Activated CD4-positive, alpha-beta T cell treated with anti-CD3 and anti-CD28 coated beads, Interleukin-2, amount 50 U/mL, for 24 hours (primary cell): Measurements from ENCODE around the gene CHRNE.

Experiments used
- DNase-seq, 2 donors: peaks; one replicate each; pipeline ENCODE4 v3.0.0-alpha.2; 2020; ENCODE audit warnings: low read depth in 1 of 2, low spot score in 1 of 2

The CHRNE gene

DNA sequence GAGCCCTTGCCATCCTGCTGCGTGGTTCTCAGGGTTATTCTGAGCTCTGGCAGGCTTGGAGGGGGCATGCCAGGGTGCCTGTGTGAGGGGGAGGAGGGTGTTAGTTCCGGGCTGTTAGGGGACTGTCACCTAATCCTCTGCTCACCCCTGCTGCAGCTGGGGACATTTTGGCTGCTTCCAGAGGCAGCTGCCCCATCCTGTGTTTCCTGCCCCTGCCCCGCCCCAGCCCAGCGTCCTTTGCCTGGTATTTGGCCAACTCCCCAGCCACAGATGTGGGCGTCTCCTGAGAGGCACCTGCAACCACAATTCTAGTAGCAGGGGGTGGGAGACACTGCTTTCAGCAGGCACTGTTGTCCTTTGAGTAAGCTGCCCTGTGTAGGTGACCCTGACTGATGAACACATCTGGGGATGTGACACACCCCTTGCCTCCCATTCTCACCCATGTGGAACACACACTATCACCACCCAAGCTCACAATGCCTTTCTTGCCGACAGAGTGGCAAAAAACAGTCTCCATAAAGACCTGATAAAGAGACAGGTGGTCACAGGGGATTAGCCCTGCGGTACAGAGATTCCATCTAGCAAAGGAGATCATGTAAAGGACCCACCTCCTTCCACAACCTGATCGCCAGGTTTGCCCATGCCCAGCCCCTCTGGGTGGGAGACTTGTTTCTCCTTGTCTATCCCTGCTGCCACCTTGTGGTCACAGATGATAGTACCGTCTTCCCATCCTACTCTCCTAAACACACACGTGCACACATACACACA, at the start of gene CHRNE:
Gene CHRNE (minus strand): TSS at position 48 of the 768 bp plus-strand sequence. CDS start 35 bp downstream, at position 13.
- peak; percentile 46 to 74 for DNase-seq

DNA sequence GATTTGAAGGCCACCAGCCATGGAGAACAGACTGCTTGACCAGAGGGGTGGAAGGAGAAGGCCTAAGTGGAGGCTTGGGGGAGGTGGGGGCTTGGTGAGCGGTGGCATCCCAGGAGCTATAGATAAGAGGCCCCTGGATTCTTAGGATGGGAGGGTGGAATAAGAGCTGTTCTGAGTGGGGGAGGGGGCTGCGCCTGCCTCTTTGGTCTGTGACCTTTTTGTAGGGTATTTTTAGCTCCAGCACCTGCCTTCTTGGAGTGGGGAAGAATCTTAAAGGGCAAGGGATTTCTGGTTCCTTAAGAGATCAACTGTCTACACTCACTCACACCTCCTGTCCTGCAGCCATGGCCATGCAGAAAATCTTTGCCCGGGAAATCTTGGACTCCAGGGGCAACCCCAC, 48.6 kb upstream of the CHRNE start:
- no peak for DNase-seq

DNA sequence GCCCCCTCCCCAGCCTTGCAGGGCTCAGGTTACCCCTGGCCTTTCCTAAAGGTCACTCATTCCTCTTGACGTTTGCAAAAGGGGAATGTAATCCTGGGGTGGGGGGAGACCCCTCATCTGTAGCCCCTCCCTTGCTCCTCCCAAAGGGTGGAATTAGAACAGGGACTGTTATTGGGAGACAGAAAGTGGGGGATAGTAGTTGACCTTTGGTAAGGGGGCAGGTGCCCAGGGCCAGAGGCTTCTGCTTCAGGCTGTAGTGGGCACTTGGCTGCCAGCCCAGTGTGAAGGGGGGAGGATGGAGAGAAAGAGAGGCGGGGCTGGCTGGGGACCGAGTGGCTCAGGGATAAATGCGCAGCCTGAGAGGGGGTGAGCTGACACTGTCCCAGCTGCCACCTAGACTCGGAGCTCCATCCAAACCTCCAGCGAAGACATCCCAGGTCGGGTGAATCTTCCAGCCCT, 47.9 kb upstream of the CHRNE start, which contains the start of gene ENO3:
Gene ENO3 (plus strand): TSS at position 374 of the 459 bp plus-strand sequence. CDS start 711 bp downstream, outside the sequence.
- DNase-seq: no peak

DNA sequence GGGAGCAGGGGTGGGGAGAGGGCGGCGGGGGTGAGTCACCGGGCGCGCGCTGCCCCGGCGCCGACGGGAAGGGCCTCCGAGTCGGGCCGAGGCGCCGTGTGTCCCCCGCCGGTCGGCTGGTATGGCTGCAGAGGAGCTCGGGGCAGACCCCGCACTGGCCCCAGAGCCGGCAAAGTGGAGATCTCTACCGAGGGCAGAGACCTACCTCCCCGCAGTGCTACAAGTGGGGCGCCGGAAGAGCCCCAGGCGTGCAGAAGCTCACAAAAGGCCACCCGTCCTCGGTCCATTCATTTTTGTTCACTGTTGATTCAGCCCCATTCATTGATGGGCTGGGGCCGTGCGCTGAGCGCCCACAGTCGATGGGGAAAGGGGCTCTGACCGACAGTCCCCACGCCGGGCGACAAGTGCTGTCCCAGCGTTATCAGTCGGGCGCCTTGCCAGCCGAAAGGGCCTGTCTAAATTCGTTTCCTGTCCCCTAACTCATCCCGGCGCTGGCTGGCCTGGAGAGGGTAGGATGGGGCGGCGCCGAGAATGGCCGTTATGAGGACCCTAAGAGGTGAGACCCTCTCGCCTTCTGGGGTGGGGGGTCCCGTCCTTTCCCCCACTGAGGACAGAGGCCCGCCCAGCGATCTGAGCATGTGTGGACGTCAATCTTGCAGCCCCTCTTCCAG, 47.3 kb upstream of the CHRNE start:
- DNase-seq: no peak

DNA sequence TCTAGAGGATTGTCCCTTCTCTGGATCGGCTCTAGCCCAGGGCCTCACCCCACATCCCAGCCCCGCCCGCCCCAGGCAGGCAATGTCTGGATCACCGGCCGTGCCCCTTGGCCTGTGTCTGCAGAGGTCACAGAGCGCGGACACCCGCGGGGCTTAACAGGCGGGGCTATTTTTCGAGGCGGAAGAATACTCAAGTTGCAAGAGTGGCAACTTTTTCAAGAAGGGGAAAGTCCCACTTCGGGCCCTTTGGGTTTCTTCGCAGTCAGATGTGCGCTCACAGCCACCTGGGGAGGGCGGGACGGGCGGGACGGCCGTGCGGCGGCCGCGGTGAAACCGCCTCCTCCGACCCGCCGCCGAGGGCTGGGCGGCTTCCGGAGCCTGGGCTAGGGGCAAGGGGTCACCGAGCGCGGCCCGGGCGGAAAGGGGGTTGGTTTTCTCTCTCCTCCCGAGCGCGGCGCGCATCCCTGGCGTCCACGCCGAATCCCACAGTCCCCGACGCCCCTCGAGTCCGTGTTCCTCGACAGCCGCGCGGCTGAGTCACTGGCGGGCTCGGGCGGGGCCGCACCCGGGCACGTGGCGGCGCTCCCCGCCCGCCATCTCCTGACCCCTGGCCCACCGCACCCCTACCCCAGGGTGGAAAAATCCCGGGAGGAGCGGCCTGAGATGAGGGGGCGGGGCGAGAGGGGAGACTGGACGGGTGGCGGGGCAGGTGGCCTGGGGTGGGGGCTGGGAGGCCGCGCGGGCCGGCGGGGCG, 46.6 kb upstream of the CHRNE start:
- DNase-seq: peak; percentile 68 to 76

DNA sequence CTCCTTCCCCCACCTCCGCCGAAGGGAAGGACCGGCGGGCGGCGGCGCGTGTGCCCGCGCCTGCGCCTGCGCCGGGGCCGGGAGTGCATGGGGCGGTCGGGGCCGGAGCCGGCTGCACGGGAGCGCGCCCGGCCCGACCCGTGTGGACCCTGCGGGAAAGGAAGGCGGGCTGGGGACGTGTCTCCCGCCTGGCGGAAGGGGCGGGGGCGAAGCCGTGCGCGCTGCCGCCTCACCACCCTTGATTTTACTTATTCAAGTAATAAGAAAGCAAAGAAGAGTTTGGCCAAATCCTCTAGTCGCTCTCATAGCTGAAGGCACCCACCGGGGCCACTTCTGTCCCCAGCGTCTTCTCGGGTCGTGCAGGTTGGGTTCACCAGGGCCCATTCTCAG, 46.0 kb upstream of the CHRNE start:
- peak; percentile 63 to 67 for DNase-seq

DNA sequence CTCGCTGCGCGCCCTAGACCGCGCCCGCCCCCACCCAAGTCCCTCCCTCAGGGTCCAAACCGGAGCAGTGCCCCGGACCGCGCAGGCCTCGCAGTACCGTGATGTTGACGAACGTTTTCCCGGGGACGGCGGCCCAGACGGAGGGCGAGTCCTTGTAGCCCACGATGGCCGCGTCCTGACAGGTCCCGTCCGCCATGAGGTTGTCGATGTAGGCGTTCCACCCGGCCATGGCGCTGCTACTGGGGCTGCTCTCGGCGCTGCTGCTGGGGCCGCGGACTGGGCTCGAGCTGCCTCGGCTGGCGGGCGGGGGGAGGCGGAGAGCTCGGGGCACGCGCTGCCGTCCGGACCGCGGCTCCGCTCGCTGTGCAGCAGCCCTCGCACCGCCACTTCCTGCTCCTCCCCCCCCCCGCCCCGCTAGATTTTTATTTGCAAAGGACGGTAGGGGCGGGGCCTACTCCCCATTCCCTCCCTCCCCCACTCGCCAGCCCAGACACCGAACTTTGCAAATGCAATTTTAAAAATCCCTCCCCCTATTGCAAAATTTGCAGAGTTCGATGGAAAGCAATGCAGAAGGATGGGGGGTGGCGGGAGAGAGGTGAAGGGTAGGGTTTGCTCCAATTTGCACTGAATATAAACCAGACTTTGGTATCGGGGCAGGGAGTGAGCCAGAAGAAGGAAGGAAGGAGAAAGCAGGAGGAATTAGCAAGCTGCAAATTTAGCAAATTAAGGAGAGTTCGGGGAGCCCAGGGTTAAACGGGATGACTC, 45.5 kb upstream of the CHRNE start, which contains the start of gene PFN1:
Gene PFN1 (minus strand): TSS at position 365 of the 765 bp plus-strand sequence. CDS start 136 bp downstream, at position 229.
- peak; percentile 73 to 89 for DNase-seq

DNA sequence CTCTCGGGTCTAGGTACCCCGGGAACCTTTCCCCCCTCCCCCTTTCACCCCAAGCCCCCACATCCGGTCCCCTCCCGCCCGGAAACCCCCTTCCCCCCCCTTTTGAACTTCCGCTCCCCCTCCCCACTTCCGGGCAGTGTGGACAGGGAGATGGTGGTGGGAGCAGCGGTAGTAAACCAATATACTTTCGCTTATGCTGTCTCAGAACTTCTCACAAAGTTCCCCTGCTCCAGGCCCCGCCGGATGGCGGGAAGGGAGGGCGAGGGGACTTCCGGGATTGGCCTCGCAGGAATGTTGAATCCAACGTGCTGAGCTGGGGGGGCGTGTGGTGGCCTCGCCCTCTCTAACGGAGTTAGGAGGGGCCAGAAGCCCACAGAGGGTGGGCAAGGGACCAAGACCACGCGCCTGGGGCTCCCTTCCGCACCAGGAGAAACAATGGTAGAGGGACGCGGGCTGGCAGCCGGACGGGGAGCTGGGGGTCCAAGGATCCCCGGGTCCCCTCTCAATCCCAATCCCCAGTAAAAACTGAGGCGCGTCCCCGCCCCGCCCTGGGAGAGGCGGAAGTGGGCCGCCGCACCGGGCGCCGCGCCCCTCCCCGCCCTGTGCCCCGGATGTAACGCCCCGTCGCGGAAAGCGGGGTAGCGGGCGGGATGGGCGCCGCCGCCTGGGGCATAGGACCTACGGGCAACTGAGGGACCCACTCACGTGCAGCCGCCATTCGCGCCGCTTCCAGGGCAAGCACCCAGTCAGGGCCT, 44.7 kb upstream of the CHRNE start:
- DNase-seq: peak; percentile 50 to 59

DNA sequence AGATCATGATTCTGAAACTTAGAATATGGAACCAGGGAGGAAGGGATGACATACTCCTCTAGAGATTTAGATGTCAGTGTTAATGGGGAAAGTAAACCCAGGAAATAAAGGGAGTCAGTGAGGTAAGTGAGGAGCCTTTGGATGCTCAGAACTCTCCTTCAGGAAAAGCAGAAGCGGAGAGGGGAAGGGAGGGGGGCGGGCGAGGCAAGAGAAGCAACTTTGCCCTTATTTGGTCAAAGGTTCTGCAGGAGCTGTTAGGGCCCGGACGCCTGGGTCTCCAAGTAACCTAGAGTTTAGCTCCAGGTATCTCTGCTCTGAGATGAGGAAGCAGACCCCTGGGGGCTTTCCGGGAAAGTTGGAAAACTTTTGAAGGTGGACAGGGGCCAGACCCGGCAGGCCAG, 44.1 kb upstream of the CHRNE start:
- DNase-seq: peak in 1 of 2 donors; percentile 15

DNA sequence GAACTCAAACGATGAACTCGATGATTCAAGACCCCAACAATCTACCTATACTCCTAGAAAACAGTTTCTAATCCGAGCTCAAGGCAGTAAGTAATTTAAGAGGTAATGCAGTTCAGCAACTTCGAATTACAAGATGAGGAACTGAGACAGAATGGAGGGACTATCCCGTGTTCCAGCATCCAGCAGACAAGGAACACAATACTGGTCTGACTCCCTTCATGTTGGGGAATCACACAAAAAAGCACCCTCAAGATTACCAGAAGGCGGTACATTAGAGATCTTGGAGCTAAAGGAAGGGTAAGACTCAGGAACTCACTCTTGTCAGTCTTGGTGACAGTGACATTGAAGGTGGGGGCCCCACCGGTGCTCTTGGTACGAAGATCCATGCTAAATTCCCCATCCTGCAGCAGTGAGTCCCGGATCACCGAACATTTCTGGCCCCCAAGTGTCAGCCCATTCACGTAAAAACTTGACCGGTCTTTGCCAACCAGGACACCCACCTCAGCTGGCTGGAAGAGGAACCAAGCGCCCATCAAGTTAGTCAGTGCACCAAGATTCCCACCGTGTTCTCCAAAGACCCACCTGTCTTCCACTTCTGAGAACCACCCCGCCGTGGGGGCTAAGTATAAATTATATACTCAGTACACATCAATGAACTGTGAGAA, 43.5 kb upstream of the CHRNE start:
- no peak for DNase-seq

DNA sequence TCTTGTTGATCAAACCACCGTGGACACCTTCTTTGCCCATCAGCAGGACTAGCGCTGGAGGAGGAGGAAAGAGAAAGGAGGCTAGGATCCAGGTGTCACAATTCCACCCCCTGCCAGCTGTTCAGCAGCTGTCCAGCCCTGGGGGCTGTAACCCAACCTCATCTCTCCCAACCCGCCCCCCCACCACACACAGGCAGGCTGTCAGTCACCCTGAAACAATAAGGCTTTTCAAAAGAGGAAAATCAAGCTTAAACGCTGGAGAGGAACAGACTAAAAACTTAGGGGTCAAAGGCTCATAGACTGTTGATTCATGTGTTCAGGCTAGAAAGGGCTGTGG, 43.0 kb upstream of the CHRNE start:
- DNase-seq: no peak

DNA sequence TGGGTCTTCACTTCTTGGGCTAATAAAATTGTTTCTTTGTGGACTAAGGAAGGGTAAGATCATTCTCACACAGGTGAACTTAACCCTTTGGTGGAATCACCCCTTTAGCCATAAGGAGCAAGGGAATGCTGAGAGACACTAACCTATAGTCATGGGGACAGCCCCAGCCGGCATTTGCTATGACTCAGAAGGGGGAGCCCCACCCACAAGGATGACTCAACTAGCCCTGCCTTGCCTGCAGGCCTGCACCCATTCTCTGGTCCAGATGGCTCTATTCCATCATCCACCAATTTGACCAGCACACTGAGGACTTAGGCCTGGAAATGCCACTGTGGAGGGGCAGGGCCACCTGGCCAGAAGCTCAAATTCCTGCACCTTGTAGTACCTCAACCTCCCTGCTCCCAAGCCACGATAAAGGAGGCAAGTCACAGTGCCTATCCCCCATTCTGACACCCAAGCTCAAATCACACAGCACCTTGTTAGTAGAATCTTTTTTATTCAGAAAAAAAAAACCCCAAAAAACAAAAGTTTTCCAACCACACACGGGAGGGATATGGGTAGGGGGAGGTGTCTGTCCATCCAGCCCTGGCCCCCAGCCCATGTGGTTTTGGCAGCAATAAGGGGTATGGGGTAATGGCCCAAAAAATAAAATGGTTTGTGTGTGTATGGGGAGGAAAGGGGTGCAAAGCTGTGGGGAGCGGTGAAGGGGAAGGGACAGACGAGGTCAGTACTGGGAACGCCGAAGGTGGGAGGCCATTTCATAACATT, 42.5 kb upstream of the CHRNE start:
- peak; percentile 72 to 84 for DNase-seq

DNA sequence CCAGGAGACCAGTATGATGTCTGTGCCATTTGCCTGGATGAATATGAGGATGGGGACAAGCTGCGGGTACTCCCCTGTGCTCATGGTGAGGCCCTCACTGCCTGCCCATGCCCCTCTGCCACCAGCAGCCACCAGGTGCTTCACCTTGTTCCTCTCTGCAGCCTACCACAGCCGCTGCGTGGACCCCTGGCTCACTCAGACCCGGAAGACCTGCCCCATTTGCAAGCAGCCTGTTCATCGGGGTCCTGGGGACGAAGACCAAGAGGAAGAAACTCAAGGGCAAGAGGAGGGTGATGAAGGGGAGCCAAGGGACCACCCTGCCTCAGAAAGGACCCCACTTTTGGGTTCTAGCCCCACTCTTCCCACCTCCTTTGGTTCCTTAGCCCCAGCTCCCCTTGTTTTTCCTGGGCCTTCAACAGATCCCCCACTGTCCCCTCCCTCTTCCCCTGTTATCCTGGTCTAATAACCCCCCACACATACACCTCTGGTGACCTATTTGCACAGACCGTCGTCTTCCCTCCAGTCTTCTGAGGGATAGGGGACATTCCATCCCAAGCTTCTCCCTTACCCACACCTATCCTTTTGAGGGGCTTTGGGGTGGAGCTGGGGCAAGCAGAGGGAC, 41.8 kb upstream of the CHRNE start:
- peak in 1 of 2 donors; percentile 26 for DNase-seq

DNA sequence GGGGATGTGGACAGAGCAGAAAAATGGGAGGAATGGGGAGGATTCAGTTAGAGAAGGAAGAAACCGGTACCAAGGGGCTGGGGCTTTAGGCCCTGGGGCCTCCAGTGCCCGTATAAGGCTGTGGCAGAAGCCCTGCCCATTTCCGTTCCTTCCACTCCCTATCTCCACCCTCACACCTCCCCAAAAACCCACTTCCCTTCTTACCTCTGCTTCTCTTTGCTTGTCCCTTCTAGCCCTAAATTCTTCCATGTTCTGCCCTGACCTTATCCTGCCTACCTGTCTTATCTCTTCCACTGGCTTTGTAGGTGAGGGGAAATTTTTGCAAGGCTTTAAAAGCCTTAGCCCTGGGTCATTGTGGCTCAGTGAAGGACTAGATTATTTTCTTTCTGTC, 41.3 kb upstream of the CHRNE start:
- DNase-seq: no peak

DNA sequence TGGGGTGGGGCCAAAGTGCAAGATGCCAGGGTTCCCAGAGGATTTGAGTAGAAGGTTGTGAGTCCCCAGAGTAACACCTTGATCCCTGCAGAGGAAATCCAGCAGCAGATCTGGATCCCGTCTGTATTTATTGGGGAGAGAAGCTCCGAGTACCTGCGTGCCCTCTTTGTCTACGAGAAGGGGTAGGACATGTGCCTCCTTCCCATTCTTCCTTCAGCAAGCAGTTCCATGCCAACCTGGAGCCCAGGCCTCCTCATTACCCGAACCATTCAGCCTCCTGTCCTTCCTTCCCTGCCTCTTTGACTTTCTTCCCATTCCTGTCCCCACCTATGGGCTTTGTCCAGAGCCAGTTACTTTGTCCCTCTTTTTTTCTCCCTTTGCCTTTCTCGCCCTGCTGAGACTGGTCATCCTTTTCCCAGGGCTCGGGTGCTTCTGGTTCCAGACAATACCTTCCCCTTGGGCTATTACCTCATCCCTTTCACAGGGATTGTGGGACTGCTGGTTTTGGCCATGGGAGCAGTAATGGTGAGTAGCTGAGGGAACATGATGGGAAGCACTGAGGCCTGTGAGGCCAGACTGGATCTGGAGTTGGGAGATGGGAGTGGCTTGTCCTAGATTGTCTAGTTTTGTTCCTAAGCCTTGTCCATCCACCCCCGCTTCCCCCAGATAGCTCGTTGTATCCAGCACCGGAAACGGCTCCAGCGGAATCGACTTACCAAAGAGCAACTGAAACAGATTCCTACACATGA, 40.0 kb upstream of the CHRNE start:
- DNase-seq: no peak

DNA sequence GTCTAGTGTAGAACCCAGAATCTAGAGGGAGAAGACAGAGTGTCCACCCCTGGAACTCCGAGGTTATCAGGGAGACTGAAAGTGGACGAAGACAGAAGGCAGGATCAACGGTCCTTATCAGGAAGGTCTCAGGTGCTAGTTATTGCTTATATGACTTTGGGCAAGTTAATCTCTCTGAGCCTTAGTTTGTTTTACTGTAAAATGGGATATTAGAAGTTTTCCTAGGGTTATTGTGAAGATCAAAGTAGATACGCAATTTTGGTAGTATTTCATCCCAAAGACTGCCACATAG, 38.4 kb upstream of the CHRNE start:
- no peak for DNase-seq

DNA sequence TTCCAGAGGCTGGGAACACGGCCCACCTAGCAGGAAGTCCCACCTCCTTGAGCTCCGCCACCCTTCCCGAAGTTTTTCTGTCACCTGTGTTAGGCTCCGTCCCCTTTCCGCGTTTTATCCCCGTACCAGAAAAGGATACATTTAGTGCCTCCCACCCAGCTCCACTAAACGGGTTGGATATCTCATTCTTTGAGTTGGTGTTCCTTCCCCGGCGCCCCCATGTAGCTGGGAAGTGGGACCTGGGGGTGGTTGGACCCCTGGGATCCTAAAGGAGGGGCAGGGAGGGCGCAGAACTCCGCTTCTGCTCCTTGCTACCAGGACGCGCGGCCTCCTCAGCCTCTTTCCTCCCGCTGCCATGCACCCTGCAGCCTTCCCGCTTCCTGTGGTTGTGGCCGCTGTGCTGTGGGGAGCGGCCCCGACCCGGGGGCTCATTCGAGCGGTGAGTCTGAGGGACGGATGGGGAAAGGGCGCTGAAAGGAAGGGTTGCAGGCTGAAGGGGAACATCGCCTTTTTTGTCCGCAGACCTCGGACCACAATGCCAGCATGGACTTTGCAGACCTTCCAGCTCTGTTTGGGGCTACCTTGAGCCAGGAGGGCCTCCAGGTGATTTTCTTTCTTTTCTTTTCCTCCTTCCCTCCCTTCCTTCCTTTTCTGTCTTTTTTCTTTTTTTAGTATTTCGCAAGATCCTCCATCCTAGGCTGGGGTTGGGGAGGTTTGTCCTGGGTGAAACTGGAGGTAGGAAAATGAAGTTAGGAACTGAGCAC, 37.8 kb upstream of the CHRNE start:
- no peak for DNase-seq
